HG03432 (cell line): ENCODE data around the gene TOP3B.
"Not testable (repeated sequence)": the region's sequence is repeated elsewhere in the genome, so short reads cannot be mapped to it uniquely, and the experiment has no call there.

Experiments
- ATAC-seq: cut with Tn5 transposase; IDR thresholded peaks from one replicate; pipeline ENCODE4 v1.9.1; 2021; ENCODE audit warnings: mild to moderate bottlenecking, moderate library complexity; ENCODE audit not compliant: unreplicated experiment

Gene TOP3B

GRCh38 chr22:21931056-21931455, 51.5 kb downstream of the TOP3B start:
- no peak for ATAC-seq

- no peak for ATAC-seq
Measured at GRCh38 chr22:21929253-21929652, 53.3 kb downstream of the TOP3B start.

DNA sequence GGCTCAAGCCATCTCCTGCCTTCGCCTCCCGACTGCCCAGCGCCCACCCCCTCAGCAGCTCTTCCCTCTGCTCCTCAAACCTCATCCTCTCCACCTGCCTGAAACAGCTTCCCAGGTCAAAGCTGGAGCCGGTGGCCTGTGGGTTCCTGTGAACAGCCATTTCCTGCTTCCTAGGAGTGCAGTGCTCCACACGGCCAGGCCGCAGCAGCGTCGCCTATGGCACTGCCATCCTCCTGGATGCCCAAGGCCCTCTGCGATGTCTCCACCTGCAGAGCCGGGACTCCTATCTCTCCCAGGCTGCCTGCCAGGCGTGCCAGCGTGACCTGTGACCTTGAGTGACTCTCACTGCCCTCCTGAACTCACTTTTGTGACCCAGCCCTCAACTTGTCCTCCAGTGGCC, 54.5 kb downstream of the TOP3B start:
- no peak for ATAC-seq

GRCh38 chr22:21927174-21927823, 55.3 kb downstream of the TOP3B start:
- no peak for ATAC-seq

DNA sequence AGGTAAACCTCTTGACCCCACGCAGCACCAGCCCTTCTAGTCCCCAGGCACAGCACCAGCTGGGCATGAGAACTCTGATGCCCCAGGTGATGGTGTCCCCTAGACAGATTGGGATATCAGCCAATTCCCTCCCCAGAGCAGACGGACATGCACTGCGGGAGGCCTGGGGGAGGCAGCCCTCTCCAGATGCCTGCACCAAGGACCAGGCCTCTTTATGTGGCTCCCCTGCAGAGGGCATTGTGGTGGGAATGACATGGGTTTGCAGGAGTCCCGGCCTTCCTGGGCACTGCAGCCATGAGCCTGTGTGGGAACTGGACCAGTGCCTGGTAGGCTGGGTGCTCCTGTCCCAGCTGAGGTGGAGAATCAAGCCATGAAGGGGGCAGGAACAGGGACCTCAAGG, 55.9 kb downstream of the TOP3B start:
- ATAC-seq: no peak

DNA sequence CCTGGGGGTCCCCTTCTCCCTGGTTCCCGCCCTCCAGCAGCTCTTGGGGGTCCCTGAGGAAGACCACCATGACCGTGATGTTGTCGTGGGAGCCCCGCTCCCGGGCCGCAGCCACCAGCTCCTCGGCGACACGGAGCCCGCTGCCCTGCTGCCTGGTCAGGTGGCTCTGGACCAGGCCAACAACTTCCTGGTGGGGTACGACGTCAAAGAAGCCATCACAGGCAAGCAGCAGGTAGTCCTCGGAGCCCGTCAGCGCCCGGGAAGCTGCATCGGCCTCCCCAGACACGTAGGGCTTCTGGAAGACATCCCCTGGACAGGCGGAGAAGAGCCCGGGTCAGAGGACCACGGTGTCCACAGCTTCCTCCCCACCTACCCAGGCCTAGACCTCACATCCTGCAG, 59.4 kb downstream of the TOP3B start:
- no peak for ATAC-seq

DNA sequence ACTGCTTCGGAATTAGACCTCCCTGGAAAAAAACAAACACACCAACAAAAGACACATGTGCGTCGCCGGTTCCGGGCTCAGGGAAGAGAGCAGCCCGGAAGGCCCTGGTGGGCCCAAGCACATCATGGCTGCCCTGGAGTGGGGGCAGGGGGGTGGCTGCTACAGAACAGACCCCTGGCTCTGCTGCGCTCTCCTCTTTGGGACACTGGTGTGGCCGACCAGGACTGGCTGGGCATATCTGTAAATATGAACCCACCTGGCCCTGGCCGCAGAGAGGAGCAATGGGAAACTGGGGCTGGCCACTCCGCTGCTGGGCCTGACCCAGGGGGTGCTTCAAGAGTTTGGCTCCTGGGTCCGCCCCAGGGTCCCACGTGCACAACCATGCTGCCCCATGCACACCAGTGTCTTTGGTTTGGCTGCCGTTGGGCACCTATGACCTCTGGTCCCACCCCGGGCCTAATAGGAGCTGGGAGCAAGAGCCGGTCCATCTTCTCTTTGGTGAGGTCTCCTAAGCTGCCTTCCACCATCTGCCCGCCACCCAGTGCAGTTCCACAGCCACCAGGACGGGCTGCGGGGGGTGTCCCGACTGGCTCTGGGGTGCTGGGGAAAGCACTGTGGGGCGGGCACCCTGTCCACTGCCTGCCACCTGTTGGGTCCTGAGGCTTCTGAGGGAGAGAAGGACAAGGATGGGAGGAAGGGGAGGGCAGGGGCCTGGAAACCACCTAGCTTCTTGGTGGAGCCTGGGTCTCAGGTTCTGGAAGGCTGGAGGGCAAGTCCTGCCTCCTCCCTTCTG, 60.0 kb downstream of the TOP3B start:
- ATAC-seq: no peak

DNA sequence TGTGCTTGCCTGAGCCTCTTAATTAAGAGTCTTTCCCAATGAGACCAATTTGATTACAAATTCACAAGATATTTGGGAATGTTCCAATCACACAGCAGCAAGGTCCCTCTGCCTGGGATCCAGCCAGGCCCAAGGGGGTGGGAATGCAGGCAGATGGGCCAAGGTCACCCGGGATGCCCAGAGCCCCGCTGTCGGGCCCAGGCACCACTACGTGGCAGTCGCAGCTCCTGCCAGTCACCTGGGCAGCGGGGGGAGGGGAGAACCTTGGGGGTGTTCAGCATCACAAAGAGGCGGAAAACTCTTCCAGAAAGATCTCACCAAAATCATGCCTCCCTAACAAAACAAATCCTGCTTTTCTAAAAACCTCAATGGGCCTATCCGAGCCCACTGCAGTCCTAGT, 60.9 kb downstream of the TOP3B start:
- ATAC-seq: no peak

DNA sequence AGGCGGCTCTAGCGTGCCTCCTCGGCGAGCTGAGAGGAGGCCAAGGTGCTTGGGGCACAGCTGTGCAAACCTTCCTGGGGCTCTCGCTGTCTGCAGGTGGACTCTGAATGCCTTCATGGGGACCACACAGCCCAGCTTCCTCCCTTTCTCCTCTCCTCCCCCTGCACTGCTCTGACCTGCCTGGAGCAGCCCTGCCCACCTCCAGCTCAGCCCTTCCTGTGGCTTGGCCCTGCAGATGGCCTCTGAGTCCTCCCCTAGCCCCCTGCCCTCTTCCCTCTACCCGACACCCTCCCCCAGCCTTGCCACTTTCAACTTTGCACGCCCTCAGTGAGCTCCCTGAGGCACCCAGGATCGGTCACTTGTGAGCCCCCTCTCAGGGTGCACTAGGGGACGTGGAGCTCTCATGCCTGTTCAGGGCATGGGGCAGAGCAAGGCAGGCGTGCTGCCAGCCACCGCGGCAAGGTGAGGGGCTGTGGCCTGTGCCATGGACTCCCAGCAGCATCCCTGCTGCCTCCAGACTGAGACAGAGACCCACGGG, 61.3 kb downstream of the TOP3B start:
- no peak for ATAC-seq

GRCh38 chr22:21920341-21921183, 62.0 kb downstream of the TOP3B start:
- ATAC-seq: no peak

DNA sequence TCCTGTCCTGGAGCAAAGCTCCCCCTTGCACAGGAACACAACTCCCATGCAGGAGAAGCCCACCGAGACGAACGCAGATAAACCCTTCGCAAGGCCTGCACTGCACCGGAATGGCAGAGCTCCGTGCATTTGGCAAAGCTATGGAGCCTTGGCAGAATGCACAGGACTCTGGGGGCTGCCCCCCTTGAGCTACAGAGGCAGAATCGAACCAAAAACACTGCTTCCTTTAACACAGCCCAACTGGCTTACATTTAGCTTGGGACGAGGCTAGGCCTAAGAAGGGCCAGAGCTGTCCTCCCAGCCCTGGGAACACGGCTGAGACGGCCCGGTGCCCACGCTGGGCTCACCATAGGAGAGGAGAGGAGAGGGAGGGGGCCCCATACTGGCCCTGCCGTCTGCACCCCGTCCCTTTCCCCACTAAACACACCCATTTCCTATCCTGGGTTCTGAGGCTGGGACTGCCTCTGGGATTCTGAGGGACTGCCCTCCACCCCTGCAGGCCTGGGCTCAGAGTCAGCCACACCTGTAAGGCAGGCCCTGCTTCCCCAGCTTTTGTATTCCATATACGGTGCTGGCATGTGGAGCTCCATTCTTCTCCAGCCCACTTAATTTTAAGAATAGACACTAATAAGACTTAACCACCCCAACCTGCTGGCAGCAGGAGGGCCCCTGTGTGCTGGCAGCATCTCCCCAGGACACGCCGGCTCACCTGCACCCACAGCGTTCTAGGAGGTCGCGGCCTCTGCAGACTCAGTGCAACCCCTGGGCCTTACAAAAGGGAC, 62.9 kb downstream of the TOP3B start:
- ATAC-seq: no peak

DNA sequence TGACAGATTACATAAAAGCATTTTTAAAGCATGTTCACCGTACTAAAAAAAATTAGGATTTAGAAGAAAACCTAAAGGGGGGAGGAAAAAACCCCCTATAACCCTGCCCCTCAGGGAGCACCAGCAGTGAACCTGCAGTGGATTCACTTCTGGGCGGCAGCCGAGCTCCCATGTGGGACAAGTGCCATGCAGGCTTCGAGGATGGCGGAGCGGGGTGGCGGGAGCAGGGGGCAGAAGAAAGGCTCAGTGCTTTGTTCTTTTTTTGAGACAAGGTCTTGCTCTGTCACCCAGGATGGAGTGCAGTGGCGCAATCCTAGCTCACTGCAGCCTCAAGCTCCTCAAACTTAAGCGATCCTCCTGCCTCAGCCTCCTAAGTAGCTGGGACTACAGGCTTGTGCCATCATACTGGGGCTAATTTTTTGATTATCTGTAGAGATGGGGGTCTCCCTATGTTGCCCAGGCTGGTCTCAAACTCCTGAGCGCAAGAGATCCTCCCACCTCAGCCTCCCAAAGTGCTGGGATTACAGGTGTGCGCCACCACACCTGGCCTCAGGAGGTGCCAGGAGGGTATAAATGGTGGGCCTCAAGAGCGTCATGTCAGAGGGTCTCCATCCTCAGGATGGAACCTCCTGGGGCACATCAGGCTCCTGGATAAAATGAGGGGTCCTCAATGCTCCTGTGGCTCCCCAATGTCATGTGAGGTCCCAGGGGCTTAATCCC, 64.0 kb downstream of the TOP3B start:
- ATAC-seq: no peak

GRCh38 chr22:21917959-21918261, 64.7 kb downstream of the TOP3B start:
- ATAC-seq: no peak

DNA sequence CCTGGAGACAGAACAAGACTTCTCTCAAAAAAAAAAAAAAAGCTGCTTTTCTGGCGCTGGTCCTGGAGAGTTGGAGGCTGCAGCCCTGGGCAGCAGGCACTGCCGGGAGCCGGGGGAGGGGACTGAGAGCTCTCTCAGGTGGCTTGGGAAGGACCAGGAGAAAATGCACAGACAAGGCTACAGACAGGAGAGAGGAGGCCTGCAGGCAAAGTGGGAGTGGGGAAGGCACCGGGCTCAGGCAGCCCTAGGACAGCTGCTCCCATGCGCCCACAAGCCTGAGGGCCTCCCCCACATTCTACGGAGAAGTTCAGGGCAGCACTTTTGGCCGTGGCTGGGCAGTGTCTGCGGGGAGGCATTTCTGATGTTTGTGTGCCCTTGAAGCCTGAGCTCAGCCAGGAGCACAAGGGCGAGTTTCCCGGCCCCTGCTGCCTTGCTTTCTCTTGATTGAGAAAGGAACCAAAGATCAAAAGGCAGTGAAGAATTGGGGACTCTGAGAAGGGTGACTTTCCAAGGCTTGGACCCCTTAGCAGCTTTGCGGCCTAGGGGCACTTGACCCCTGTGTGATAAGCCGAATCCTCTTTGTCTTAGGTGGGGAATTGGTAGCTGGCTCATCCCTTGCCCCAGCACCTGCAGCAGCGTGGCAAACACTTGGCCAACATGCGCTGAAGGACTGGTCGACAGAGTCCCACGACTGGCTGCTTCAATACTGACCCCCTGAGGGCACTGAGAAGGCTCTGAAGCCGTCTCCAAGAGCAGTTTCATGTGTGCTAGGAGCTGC, 65.2 kb downstream of the TOP3B start:
- no peak for ATAC-seq

DNA sequence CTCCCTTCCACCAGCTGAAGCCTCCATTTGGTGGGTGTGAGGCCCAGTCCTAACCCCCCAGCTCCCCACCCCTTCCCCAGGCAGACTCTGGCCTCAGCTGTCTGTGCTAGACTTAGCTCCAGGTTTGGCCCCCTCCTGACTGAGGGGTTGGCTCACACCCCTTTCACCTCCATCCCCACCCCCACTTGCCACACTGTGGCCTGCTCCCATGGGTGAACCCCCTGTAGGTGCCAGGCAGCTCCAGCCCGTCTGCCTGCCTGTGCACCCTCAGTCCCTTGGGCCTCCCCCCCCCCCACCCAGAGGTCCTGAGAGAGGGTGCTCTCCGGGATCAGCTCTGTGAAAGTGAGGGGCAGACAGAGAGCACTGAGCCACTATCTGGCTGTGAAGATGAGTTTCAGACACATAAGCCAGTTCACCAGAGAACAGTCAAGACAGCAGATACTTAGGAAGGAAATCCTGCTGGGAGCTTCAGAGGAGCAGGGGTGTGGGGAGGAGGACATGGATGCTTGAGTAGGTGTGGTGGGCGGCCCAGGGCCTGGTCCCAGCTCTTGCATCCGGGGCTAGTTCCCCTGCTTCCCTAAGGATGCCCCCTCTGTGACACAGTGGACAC, 66.2 kb downstream of the TOP3B start:
- ATAC-seq: no peak

GRCh38 chr22:21915624-21916308, 66.8 kb downstream of the TOP3B start:
- ATAC-seq: no peak

DNA sequence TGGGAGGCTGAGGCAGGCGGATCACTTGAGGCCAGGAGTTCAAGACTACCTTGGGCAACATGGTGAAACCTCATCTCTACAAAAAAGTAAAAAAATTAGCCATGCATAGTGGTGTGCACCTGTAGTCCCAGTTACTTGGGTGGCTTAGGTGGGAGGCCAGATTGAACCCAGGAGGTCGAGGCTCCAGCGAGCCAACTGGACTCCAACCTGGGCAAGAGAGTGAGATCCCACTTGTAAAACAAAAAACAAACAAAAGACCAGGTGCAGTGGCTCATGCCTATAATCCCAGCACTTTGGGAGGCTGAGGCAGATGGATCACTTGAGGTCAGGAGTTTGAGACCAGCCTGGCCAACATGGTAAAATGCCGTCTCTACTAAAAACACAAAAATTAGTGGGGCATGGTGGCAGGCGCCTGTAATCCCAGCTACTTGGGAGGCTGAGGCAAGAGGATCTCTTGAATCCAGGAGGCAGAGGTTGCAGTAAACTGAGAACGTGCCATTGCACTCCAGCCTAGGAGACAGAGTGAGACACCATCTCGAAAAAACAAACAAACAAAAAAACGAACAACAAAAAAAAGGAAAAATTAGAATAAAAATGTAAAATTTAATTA, 68.4 kb downstream of the TOP3B start:
- not testable (repeated sequence) for ATAC-seq

- not testable (repeated sequence) for ATAC-seq
Measured at GRCh38 chr22:21910367-21910766, 72.2 kb downstream of the TOP3B start.
